Mesenteric fat pad (tissue), 1 donor: ENCODE data around the gene PIBF1. TPM values are rescaled to one million over a fixed set of nuclear protein-coding genes. Genes with fewer than 3 reads are reported as not detected.

ENCODE experiments used
- DNase-seq: peaks from one replicate; pipeline ENCODE4 v3.0.0-alpha.2; 2020; ENCODE audit warnings: low spot score
- total RNA-seq: library from RNA; stranded (reverse); fragmentation: NEBNext Ultra II Directional; extraction: Animal tissue kit (Norgen Biotek cat#: 25700); gene quantifications from one replicate; pipeline ENCODE4 v1.2.1, GENCODE V29; 2021
- donor health status: DM: yes; HTN: yes; CAD: no.

The PIBF1 gene
- total RNA-seq, 1 donor from 2014 or later, result 17.1 TPM

- no peak for DNase-seq
Measured at GRCh38 chr13:73058432-73058735, 276.5 kb downstream of the PIBF1 start.

- DNase-seq, result peak; percentile 99
Measured at GRCh38 chr13:73058736-73059459, 277.0 kb downstream of the PIBF1 start, which contains the start of gene KLF5. Gene KLF5 (plus strand): TSS chr13:73059005. CDS start chr13:73059328, 323 bp downstream.

GRCh38 chr13:73059460-73060250 lies 277.7 kb downstream of the PIBF1 start:
- no peak for DNase-seq

- DNase-seq, result no peak
Measured at GRCh38 chr13:73060251-73061160, 278.6 kb downstream of the PIBF1 start.

- no peak for DNase-seq
Measured at GRCh38 chr13:73061473-73061872, 279.5 kb downstream of the PIBF1 start.

- DNase-seq, result no peak
Measured at GRCh38 chr13:73061876-73062275, 279.9 kb downstream of the PIBF1 start.

- DNase-seq, result no peak
Measured at GRCh38 chr13:73062468-73062867, 280.5 kb downstream of the PIBF1 start.

GRCh38 chr13:73063166-73063565 lies 281.2 kb downstream of the PIBF1 start:
- DNase-seq, result no peak

GRCh38 chr13:73065036-73065435 lies 283.1 kb downstream of the PIBF1 start:
- DNase-seq, result no peak

GRCh38 chr13:73065665-73066340 lies 283.9 kb downstream of the PIBF1 start:
- no peak for DNase-seq

Other genes with a start within 250 kb of the PIBF1 start
- gene MZT1, start 54.5 kb upstream of the PIBF1 start, total RNA-seq, result 5.5 TPM
- 1.9 TPM for gene BORA, start 54.2 kb upstream of the PIBF1 start, total RNA-seq
- 26.3 TPM for gene DIS3, start 233 bp upstream of the PIBF1 start, total RNA-seq